IMR-90 (cell line): ENCODE measurements around the gene EPB41L5. TPM values are rescaled to one million over a fixed set of nuclear protein-coding genes. Genes with fewer than 3 reads are reported as not detected.
A peak's percentile ranks its signal among the peaks of the same experiment; 100 is the strongest.

Source experiments
- ATAC-seq: fragments of 200-7000 bp; cut with Tn5 transposase; 2 replicates; pipeline ENCODE4 v1.9.1; 2020; ENCODE audit warnings: low read depth, mild to moderate bottlenecking, moderate library complexity
- BruUV-seq: library from RNA; stranded (reverse); fragments of 400-500 nt; replicated peaks from 2 replicates; lab custom pipeline; 2021; lab: Mats Ljungman, UMichigan
- CTCF ChIA-PET: fragments of 300-600 bp; formaldehyde crosslinking; extraction: SDS; loops from one replicate; lab custom pipeline; 2021; ENCODE audit warnings: antibody characterized with exemption; lab: Yijun Ruan, JAX
- POLR2A ChIA-PET: fragments of 300-600 bp; sonication (Branson Sonifier 250); formaldehyde crosslinking; loops from one replicate; lab custom pipeline; 2022; ENCODE audit warnings: antibody characterized with exemption; ENCODE audit not compliant: unreplicated experiment; lab: Charles Lee
- DNase-seq: peaks from one replicate; pipeline ENCODE4 v3.0.0; 2013
- H2AFZ ChIP-seq: replicated peaks from 2 replicates; pipeline ENCODE3; 2013; ENCODE audit warnings: low read length, mild to moderate bottlenecking; ENCODE audit not compliant: poor library complexity
- H2AK5ac ChIP-seq: 2 replicates; pipeline ENCODE4 v1.6.1; 2013; ENCODE audit warnings: low read depth, low read length, inconsistent platforms
- H2AK9ac ChIP-seq: replicated peaks from 2 replicates; pipeline ENCODE3; 2013; ENCODE audit warnings: mild to moderate bottlenecking, low read depth, low read length, moderate library complexity; ENCODE audit not compliant: poor library complexity
- H2BK120ac ChIP-seq: 2 replicates; pipeline ENCODE4 v1.6.1; 2013; ENCODE audit warnings: low read depth, low read length, inconsistent platforms
- H2BK15ac ChIP-seq: 3 replicates; pipeline ENCODE4 v1.6.1; 2013; ENCODE audit warnings: low read depth, low read length, inconsistent platforms
- H2BK20ac ChIP-seq: 2 replicates; pipeline ENCODE4 v1.6.1; 2013; ENCODE audit warnings: low read depth, mild to moderate bottlenecking, inconsistent platforms, low read length, moderate library complexity
- H2BK5ac ChIP-seq: 2 replicates; pipeline ENCODE4 v1.6.1; 2013; ENCODE audit warnings: mild to moderate bottlenecking, low read depth, low read length, inconsistent platforms; ENCODE audit not compliant: poor library complexity, severe bottlenecking
- H3K14ac ChIP-seq: replicated peaks from 2 replicates; pipeline ENCODE4 v1.6.1; 2013; ENCODE audit warnings: low read depth, low read length, inconsistent platforms
- H3K18ac ChIP-seq: 2 replicates; pipeline ENCODE4 v1.6.1; 2013; ENCODE audit warnings: low read depth, low read length, control low read depth
- H3K23ac ChIP-seq: 2 replicates; pipeline ENCODE4 v1.6.1; 2013; ENCODE audit warnings: low read depth, low read length, inconsistent platforms
- H3K27ac ChIP-seq: 2 replicates; pipeline ENCODE4 v1.5.1; 2013; ENCODE audit warnings: mild to moderate bottlenecking, control low read depth, low read length; ENCODE audit not compliant: insufficient read depth
- H3K27me3 ChIP-seq: 2 replicates; pipeline ENCODE4 v1.6.1; 2013; ENCODE audit warnings: low read length; ENCODE audit not compliant: control insufficient read depth, insufficient read depth
- H3K36me3 ChIP-seq: 2 replicates; pipeline ENCODE4 v1.6.1; 2013; ENCODE audit warnings: low read length, mixed read lengths; ENCODE audit not compliant: control insufficient read depth, insufficient read depth
- H3K4ac ChIP-seq: 2 replicates; pipeline ENCODE4 v1.6.1; 2013; ENCODE audit warnings: low read depth, low read length, inconsistent platforms
- H3K4me1 ChIP-seq: 2 replicates; pipeline ENCODE4 v1.6.1; 2013; ENCODE audit warnings: low read length, mixed read lengths; ENCODE audit not compliant: control insufficient read depth, insufficient read depth
- H3K4me2 ChIP-seq: 2 replicates; pipeline ENCODE4 v1.6.1; 2013; ENCODE audit warnings: low read depth, mild to moderate bottlenecking, control low read depth, low read length, moderate library complexity
- H3K4me3 ChIP-seq: 2 replicates; pipeline ENCODE4 v1.5.1; 2013; ENCODE audit warnings: low read depth, mild to moderate bottlenecking, control low read depth, low read length, moderate library complexity; ENCODE audit not compliant: insufficient read depth
- H3K56ac ChIP-seq: 2 replicates; pipeline ENCODE4 v1.6.1; 2013; ENCODE audit warnings: low read length, inconsistent platforms; ENCODE audit not compliant: insufficient read depth; ENCODE audit errors: extremely low read depth
- H3K79me1 ChIP-seq, 2 experiments: 2 replicates each; pipeline ENCODE4 v1.6.1; 2013; ENCODE audit warnings: low read length in 2 of 2, inconsistent platforms in 1 of 2, low read depth in 1 of 2
- H3K9ac ChIP-seq: 2 replicates; pipeline ENCODE4 v1.6.1; 2013; ENCODE audit warnings: low read depth, low read length, control low read depth
- H3K9me1 ChIP-seq: 2 replicates; pipeline ENCODE4 v1.6.1; 2013; ENCODE audit warnings: low read length, inconsistent platforms; ENCODE audit not compliant: insufficient read depth
- H3K9me3 ChIP-seq: 2 replicates; pipeline ENCODE4 v1.6.1; 2013; ENCODE audit warnings: low read length; ENCODE audit not compliant: control insufficient read depth, insufficient read depth
- H4K20me1 ChIP-seq: 2 replicates; pipeline ENCODE4 v1.6.1; 2013; ENCODE audit warnings: low read length, inconsistent platforms; ENCODE audit not compliant: insufficient read depth
- H4K5ac ChIP-seq: 2 replicates; pipeline ENCODE4 v1.6.1; 2013; ENCODE audit warnings: mild to moderate bottlenecking, low read depth, low read length, control low read depth
- H4K8ac ChIP-seq, 2 experiments: 2 replicates each; pipeline ENCODE4 v1.6.1; 2013; ENCODE audit warnings: low read depth in 2 of 2, low read length in 2 of 2, control low read depth in 1 of 2, inconsistent platforms in 1 of 2
- H4K91ac ChIP-seq: 2 replicates; pipeline ENCODE4 v1.6.1; 2013; ENCODE audit warnings: low read depth, low read length, inconsistent platforms; ENCODE audit not compliant: insufficient read depth
- CHD1 ChIP-seq: IDR thresholded peaks from 2 replicates; pipeline ENCODE4 v1.6.1; 2012; ENCODE audit warnings: low read depth, low read length, improper control_type of control experiment
- FOS ChIP-seq: fragments of 150-350 bp; IDR thresholded peaks from 2 replicates; pipeline ENCODE4 v1.6.1; 2016; ENCODE audit warnings: low read depth, low read length
- MAFK ChIP-seq: IDR thresholded peaks from 2 replicates; pipeline ENCODE4 v1.6.1; 2012; ENCODE audit warnings: low read depth, low read length, improper control_type of control experiment
- MAZ ChIP-seq: IDR thresholded peaks from 2 replicates; pipeline ENCODE4 v1.6.1; 2012; ENCODE audit warnings: low read depth, mild to moderate bottlenecking, low read length, improper control_type of control experiment, moderate library complexity, borderline replicate concordance
- NFE2L2 ChIP-seq: fragments of 150-350 bp; IDR thresholded peaks from 2 replicates; pipeline ENCODE4 v1.6.1; 2016; ENCODE audit warnings: low read depth, mild to moderate bottlenecking, low read length
- WGBS, 2 experiments: methylation state at CpG; one replicate each; pipeline versions ENCODE4 v1.1.5 to v1.1.7; 2013; ENCODE audit warnings: missing lambda C conversion rate in 2 of 2; ENCODE audit not compliant: insufficient read length in 1 of 2; ENCODE audit errors: extremely low coverage in 2 of 2; 5-methylcytosine and 5-hydroxymethylcytosine counted together
- dilution Hi-C: fragments of 300-500 bp; cut with HindIII; formaldehyde crosslinking; loops from one replicate; pipeline ENCODE4 v1.14.3; 2018; ENCODE audit warnings: low sequenced_read_pairs; ENCODE audit not compliant: unreplicated experiment
- in situ Hi-C: fragments of 300-500 bp; cut with MboI; formaldehyde crosslinking; loops from 3 replicates; pipeline ENCODE4 v1.14.3; 2019; ENCODE audit warnings: low sequenced_read_pairs, inconsistent platforms, mixed read lengths
- intact Hi-C: fragments of 100-400 bp; cut with micrococcal nuclease; formaldehyde crosslinking; loops from 2 replicates; pipeline ENCODE4 v1.10.0; 2022
- polyA plus RNA-seq, 3 experiments: library from polyadenylated mRNA; depleted of rRNA; stranded (reverse); fragments of >200 nt; gene quantifications; 2 replicates each; pipeline ENCODE4 v1.2.3, GENCODE V29; 2012; ENCODE audit warnings: low replicate concordance in 1 of 3
- total RNA-seq: library from RNA; depleted of rRNA; stranded (reverse); fragments of >200 nt; gene quantifications from 2 replicates; pipeline ENCODE4 v1.2.3, GENCODE V29; 2012

EPB41L5 gene
- total and polyA plus RNA-seq, 2 of the 4 experiments (the other 2 are of a cell fraction), result 5.1 to 10.6 TPM

DNA sequence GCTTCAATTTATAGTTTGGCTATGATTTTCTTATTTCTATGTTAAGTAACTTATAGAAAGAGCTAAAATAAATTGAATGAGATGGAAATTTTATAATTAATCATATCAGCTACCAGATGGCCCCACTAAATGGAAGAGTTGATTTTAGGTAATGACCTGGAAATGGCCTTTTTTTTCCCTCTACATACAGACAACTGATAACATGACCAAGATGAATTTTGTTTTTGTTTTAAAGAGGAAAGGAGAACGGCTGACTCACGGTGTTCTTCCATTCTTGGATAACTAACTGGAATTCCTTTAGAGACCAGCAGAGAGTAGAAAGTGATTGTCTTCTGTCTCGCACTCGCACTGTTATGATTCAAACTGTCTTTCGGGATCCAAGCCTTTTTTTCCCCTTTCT is 119.3 kb downstream of the EPB41L5 start:
- CTCF ChIA-PET, result interaction anchor here (0.6 to 1.2 kb wide), 3 partner anchors 23 to 44 kb away, joined by 4 to 5 read pairs (median 4); no protein-coding TSS in a partner anchor
- POLR2A ChIA-PET, result no interaction called here
- intact Hi-C loops, result no loop called here

More for the DNA sequence above, 119.3 kb downstream of the EPB41L5 start:
- H4K5ac ChIP-seq, result no peak overlapping the region; the same call in 1 of the 2 replicates
- no peak overlapping the region for H3K56ac ChIP-seq
- peak overlapping the region; percentile 58 for H2BK5ac ChIP-seq
- no peak overlapping the region for H4K8ac ChIP-seq
- DNase-seq, result peak; percentile 82
- H2AK5ac ChIP-seq, result no peak overlapping the region
- H3K4me3 ChIP-seq, result no peak overlapping the region
- H2AFZ ChIP-seq, result no peak overlapping the region
- no peak overlapping the region for H3K27ac ChIP-seq
- peaks cover 13% of the 10 kb centered on the region for H3K9me1 ChIP-seq
- H3K4me1 ChIP-seq, result peaks cover 16% of the 10 kb centered on the region
- H2BK15ac ChIP-seq, result no peak overlapping the region
- H3K9me3 ChIP-seq, result no peaks in the 10 kb centered on the region
- no peak for TF ChIP-seq MAZ
- TF ChIP-seq NFE2L2, result peak; percentile 33; the same call in 1 of the 2 replicates
- TF ChIP-seq CHD1, result no peak
- peak; percentile 15; the same call in 1 of the 2 replicates for TF ChIP-seq MAFK
- TF ChIP-seq FOS, result no peak
- H4K20me1 ChIP-seq, result no peaks in the 10 kb centered on the region; the same call in 1 of the 2 replicates
- 0 out of 4 replicates have a peak, but pooled peaks cover 0 to 10% of the 10 kb centered on the region in 2 experiments for H3K79me1 ChIP-seq
- no peaks in the 10 kb centered on the region for H3K36me3 ChIP-seq
- no peak overlapping the region for H2BK120ac ChIP-seq
- no peak overlapping the region for H2AK9ac ChIP-seq
- H3K14ac ChIP-seq, result no peak overlapping the region
- no peak overlapping the region for H4K91ac ChIP-seq
- no TSS peak for BruUV-seq
- dilution Hi-C loops (no loop called here), in situ Hi-C loops (no loop called here)
- H3K23ac ChIP-seq, result no peak overlapping the region
- ATAC-seq, result peak; percentile 64
- WGBS, 2 experiments, result no CpG with 5 or more reads among the region's 5 CpGs
- H3K9ac ChIP-seq, result no peak overlapping the region
- no peak overlapping the region for H3K4ac ChIP-seq
- no peak overlapping the region for H3K18ac ChIP-seq
- H3K4me2 ChIP-seq, result peak overlapping the region; percentile 55
- H2BK20ac ChIP-seq, result no peak overlapping the region
- no peaks in the 10 kb centered on the region for H3K27me3 ChIP-seq
